Vagina (tissue), 2 donors: ENCODE measurements around the gene CLCNKA. TPM values are rescaled to one million over a fixed set of nuclear protein-coding genes. Genes with fewer than 3 reads are reported as not detected.
A peak's percentile ranks its signal among the peaks of the same experiment; 100 is the strongest.
"Not testable (repeated sequence)": the region's sequence is repeated elsewhere in the genome, so short reads cannot be mapped to it uniquely, and the experiment has no call there.

Experiments
- DNase-seq, 2 donors: peaks; one replicate each; pipeline ENCODE4 v3.0.0-alpha.2; 2017; ENCODE audit errors: extremely low spot score in 2 of 2
- H3K27ac ChIP-seq: fragments of 200-600 bp; sonication (generic); one replicate; pipeline ENCODE4 v1.5.1; 2019
- H3K27me3 ChIP-seq: fragments of 200-600 bp; sonication (generic); one replicate; pipeline ENCODE4 v1.5.1; 2019
- H3K36me3 ChIP-seq, 2 donors: fragments of 200-600 bp; sonication (generic); one replicate each; pipeline ENCODE4 v1.5.1; 2017 to 2019
- H3K4me1 ChIP-seq: fragments of 200-600 bp; sonication (generic); one replicate; pipeline ENCODE4 v1.5.1; 2019
- H3K4me3 ChIP-seq, 2 donors: fragments of 200-600 bp; sonication (generic); 1 replicate in 1 of 2; 2 replicates in 1 of 2; pipeline ENCODE4 v1.5.1; 2016 to 2019
- H3K9me3 ChIP-seq: fragments of 200-600 bp; sonication (generic); one replicate; pipeline ENCODE4 v1.5.1; 2019
- POLR2A ChIP-seq, 2 donors: fragments of 450-650 bp; IDR thresholded peaks; one replicate each; pipeline ENCODE4 v1.6.1; 2017; ENCODE audit warnings: antibody characterized with exemption in 2 of 2, mild to moderate bottlenecking in 2 of 2, moderate library complexity in 2 of 2
- POLR2AphosphoS5 ChIP-seq, 2 donors: sonication (generic); formaldehyde crosslinking; IDR thresholded peaks; one replicate each; pipeline ENCODE4 v1.9.0; 2017; ENCODE audit warnings: antibody characterized with exemption in 2 of 2, mild to moderate bottlenecking in 2 of 2, low read depth in 1 of 2; ENCODE audit not compliant: insufficient read depth in 1 of 2
- intact Hi-C: fragments of 100-400 bp; cut with DNase I; formaldehyde crosslinking; loops from one replicate; pipeline ENCODE4 v1.15.1; 2023
- total RNA-seq: library from RNA; depleted of rRNA; stranded (reverse); fragments of >200 nt; gene quantifications from one replicate; pipeline ENCODE4 v1.2.3, GENCODE V29; 2016
- TF ChIP-seq, protein P1 (sequence below), 3 experiments: fragments of 450-650 bp in 2 of 3; fragments of 200-600 bp in 1 of 3; sonication (generic) in 1 of 3; IDR thresholded peaks; one replicate each; pipeline ENCODE4 v1.5.1; 2017 to 2019; ENCODE audit warnings: antibody characterized with exemption in 3 of 3, mild to moderate bottlenecking in 2 of 3, moderate library complexity in 2 of 3

The CLCNKA gene
- total RNA-seq, 1 donor from 2014 or later, result 0.25 TPM

DNA sequence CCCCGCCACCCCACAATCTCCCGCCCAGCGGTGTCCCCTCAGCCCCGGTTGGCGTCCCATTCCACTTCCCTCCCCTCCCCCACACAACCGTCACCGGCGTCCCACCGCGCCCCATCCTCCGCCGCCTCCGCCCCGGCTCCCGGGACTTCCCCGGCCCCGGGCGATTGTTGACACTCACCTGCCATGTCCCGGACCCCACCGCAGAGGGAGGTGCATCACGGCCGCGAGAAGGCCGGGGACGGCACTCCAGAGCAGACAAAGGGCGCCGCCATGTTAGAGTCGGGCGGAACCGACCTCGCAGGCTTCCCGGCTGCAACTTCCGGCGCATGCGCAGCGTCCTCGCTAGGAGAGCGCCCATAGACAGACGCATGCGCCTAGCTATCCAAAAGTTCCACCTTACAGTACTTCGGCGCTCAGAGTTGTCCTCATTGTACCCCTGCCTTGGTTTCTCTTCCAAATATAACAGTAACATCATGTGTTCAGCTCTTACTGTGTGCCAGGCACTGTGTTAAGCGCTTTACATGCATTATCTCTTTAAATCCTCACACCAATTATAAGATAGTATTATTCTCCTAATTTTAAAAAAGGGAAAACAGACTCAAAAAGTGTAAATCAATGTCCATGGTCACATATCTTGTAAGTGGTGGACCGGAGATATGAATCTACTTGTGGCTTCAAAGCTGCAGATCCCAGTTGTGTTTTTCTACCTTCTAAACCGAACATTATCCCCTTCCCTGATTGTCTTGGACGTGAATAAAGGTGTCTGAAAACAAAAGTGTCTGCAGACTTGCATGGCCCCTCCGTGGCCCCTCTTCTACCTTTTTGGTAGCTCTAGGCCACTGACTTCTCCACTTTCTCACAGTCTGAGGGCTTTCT lies 45.8 kb upstream of the CLCNKA start, which contains the start of gene ZBTB17:
TSS of gene ZBTB17 (minus strand) at position 297 of the 876 bp plus-strand sequence. CDS start 27,606 bp downstream, outside the sequence.
- Histone ChIP-seq H3K27me3 (no peaks in the 10 kb centered on the region), H3K36me3 (peaks cover 0 to 6% of the 10 kb centered on the region in 2 donors), H3K4me3 (peak within 1 kb of the TSS; percentile 81 to 89), H3K9me3 (no peaks in the 10 kb centered on the region), H3K27ac (peak within 1 kb of the TSS; percentile 86), H3K4me1 (peaks cover 29% of the 10 kb centered on the region)
- no peak for DNase-seq
- peak in 1 of 2 donors; percentile 70 for TF ChIP-seq POLR2A (IDR thresholded peaks at IDR 0.05)
- peak; percentile 95 for TF ChIP-seq POLR2AphosphoS5 (IDR thresholded peaks at IDR 0.05; ENCODE audit: insufficient read depth in 1 of 2, low read depth in 1 of 2)
- TF ChIP-seq, protein P1, sequence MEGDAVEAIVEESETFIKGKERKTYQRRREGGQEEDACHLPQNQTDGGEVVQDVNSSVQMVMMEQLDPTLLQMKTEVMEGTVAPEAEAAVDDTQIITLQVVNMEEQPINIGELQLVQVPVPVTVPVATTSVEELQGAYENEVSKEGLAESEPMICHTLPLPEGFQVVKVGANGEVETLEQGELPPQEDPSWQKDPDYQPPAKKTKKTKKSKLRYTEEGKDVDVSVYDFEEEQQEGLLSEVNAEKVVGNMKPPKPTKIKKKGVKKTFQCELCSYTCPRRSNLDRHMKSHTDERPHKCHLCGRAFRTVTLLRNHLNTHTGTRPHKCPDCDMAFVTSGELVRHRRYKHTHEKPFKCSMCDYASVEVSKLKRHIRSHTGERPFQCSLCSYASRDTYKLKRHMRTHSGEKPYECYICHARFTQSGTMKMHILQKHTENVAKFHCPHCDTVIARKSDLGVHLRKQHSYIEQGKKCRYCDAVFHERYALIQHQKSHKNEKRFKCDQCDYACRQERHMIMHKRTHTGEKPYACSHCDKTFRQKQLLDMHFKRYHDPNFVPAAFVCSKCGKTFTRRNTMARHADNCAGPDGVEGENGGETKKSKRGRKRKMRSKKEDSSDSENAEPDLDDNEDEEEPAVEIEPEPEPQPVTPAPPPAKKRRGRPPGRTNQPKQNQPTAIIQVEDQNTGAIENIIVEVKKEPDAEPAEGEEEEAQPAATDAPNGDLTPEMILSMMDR (IDR thresholded peaks at IDR 0.05), result peak; percentile 3 to 34 (median 22)
- intact Hi-C loops, result no loop called here

DNA sequence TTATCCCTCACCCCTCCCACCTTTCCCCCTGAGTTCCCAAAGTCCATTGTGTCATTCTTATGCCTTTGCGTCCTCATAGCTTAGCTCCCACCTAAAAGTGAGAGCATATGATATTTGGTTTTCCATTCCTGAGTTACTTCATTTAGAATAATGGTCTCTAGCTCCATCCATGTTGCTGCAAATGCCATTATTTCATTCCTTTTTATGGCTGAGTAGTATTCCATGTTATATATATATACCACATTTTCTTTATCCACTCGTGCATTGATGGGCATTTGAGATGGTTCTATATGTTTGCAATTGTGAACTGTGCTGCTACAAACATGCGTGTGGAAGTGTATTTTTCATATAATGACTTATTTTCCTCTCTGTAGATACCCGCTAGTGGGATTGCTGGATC lies 43.9 kb upstream of the CLCNKA start:
- H3K4me3 ChIP-seq, intact Hi-C loops, H3K27me3 ChIP-seq, DNase-seq, H3K9me3 ChIP-seq, H3K27ac ChIP-seq, H3K36me3 ChIP-seq: not testable (repeated sequence)
- H3K4me1 ChIP-seq, result peaks cover 28% of the 10 kb centered on the region

DNA sequence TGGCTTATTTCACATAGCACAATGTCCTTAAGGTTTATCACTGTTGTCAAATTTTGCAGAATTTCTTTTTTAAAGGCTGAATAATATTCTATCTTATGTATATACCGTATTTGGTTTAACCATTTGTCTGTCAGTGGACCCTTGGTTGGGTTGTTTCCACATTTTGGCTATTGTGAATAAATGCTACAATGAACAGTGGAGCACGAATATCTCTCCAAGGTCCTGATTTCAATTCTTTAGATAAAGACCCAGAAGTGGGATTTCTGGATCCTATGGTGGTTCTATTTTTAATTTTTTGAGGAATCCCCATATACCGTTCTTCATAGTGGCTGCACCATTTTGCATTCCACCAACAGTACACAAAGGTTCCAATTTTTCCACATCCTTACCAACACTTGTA lies 40.2 kb upstream of the CLCNKA start:
- intact Hi-C loops, result no loop called here
- TF ChIP-seq, protein P1 (IDR thresholded peaks at IDR 0.05), result no peak
- no peak for TF ChIP-seq POLR2A (IDR thresholded peaks at IDR 0.05)
- TF ChIP-seq POLR2AphosphoS5 (IDR thresholded peaks at IDR 0.05; ENCODE audit: insufficient read depth in 1 of 2, low read depth in 1 of 2), result no peak
- Histone ChIP-seq H3K4me1 (no peaks in the 10 kb centered on the region), H3K9me3 (no peaks in the 10 kb centered on the region), H3K4me3 (no peak overlapping the region), H3K27me3 (no peaks in the 10 kb centered on the region), H3K36me3 (no peaks in the 10 kb centered on the region), H3K27ac (no peak overlapping the region)
- no peak for DNase-seq

DNA sequence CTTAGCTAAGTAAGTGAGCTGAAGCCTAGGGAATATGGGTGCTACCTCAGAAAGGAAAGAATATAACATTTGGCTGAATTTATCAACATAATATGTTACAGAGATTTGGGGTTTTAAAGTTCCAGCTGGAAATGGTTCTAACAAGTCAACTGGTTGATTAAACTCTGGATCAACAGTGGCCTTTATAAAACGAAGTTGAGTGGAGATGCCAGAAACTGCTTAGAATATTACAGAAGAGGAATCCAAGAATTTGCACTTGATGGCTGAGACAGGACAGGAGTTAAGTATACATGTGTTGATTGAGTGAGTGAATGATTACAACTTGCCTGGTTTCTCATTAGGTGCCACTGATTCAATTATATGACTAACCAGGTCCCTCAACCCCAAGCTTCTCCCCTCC lies 38.6 kb upstream of the CLCNKA start:
- no peaks in the 10 kb centered on the region for H3K27me3 ChIP-seq
- H3K9me3 ChIP-seq, result no peaks in the 10 kb centered on the region
- H3K27ac ChIP-seq, result no peak overlapping the region
- no peaks in the 10 kb centered on the region for H3K36me3 ChIP-seq
- DNase-seq, result no peak
- no peaks in the 10 kb centered on the region for H3K4me1 ChIP-seq
- no peak for TF ChIP-seq POLR2AphosphoS5 (IDR thresholded peaks at IDR 0.05; ENCODE audit: insufficient read depth in 1 of 2, low read depth in 1 of 2)
- TF ChIP-seq, protein P1 (IDR thresholded peaks at IDR 0.05), result no peak
- TF ChIP-seq POLR2A (IDR thresholded peaks at IDR 0.05), result no peak
- intact Hi-C loops, result no loop called here
- H3K4me3 ChIP-seq, result no peak overlapping the region

DNA sequence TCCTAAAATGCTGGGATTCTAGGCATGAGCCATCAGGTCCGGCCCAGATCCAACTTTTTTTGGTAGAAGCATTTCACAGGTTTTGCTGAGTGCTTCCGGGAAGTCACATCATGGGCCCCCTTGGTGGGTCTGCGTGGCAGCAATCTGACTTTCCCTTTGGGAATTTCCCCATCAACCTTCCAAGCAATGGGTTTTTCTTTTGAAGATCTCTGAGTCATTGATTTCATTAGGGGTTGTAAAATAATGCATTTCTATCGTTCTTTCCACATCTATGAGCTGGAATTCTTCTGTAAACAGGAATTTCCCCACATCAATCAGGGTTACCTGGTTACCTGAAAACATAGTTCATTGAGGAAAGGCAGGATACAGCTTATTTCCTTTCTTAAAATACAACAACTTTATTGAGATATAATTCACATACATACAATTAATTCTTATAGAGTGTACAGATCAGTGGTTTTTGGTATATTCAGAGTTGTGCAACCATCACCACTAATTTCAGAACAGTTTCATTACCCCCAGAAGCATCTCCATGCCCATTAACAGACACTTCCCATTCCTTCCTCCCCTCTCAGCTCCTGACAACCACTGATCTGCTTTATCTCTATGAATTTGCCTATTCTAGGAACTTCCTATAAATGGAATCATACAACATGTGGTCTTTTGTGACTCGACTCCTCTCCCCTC lies 36.1 kb upstream of the CLCNKA start:
- intact Hi-C loops, result no loop called here

More for the DNA sequence above, 36.1 kb upstream of the CLCNKA start:
- no peaks in the 10 kb centered on the region for H3K4me1 ChIP-seq
- no peaks in the 10 kb centered on the region for H3K27me3 ChIP-seq
- TF ChIP-seq, protein P1 (IDR thresholded peaks at IDR 0.05), result no peak
- TF ChIP-seq POLR2AphosphoS5 (IDR thresholded peaks at IDR 0.05; ENCODE audit: insufficient read depth in 1 of 2, low read depth in 1 of 2) (no peak), POLR2A (IDR thresholded peaks at IDR 0.05) (no peak)
- H3K9me3 ChIP-seq, result no peaks in the 10 kb centered on the region
- H3K36me3 ChIP-seq, result no peaks in the 10 kb centered on the region
- no peak overlapping the region for H3K27ac ChIP-seq
- no peak for DNase-seq
- no peak overlapping the region for H3K4me3 ChIP-seq
